HG02678 (cell line): ENCODE measurements around the gene ZNF554.
"Not testable (repeated sequence)": the region's sequence is repeated elsewhere in the genome, so short reads cannot be mapped to it uniquely, and the experiment has no call there.

Experiments used
- ATAC-seq: cut with Tn5 transposase; IDR thresholded peaks from one replicate; pipeline ENCODE4 v1.9.1; 2021; ENCODE audit warnings: mild to moderate bottlenecking, moderate library complexity; ENCODE audit not compliant: unreplicated experiment

The ZNF554 gene

DNA sequence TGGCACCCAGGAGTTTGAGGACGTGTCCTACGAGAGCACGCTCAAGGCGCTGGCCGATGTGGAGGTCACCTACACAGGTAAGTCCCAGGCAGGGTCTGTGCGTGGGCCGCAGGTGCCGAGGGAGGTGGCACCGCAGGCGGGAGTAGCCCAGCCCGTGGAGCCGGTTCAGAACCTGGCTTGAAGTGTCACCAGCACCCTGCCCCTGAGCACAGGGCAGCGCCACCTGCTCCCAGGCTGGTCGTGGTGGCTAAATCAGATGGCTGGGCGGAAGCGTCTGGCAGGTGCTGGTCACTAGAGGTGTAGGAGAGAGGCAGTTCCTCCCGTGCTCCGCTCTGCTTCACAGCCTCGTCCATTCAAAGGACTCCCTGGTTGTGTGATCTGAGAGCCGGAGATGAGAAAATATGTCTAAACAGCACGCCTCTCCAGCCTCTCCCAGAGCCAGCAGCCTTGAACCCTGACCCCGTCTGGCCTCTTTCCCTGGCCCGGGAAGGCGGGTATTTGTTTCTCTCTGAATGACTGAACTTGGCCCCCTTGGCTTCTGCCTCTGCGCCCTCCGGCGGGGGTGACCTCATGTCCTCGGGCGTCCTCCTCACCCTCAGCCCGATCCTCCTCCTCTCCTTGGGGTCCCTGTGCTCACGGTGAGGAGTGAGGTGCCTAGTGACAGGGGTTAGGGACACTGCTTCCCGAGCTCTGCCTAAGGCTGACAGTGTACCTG, 29.0 kb upstream of the ZNF554 start:
- no peak for ATAC-seq

DNA sequence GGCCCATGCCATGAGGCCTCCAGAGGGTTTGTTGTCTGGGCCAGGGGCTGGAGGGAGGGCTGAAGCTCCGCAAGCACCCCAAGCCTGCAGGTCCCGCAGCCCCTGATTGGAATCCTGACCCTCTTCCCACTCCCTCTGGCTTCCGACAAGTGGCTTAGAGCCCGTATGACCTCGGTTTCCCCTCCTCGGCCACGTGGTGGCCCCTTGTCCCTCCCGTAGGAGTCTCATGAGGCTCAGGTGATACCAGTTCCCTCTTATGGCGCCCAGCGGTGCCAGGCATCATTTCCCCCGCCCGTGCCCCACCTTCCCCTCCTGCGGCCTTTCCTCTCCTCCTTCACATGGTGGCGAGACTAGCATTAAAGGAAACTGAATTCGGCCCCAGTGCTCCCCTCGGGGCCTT, 28.2 kb upstream of the ZNF554 start:
- no peak for ATAC-seq

DNA sequence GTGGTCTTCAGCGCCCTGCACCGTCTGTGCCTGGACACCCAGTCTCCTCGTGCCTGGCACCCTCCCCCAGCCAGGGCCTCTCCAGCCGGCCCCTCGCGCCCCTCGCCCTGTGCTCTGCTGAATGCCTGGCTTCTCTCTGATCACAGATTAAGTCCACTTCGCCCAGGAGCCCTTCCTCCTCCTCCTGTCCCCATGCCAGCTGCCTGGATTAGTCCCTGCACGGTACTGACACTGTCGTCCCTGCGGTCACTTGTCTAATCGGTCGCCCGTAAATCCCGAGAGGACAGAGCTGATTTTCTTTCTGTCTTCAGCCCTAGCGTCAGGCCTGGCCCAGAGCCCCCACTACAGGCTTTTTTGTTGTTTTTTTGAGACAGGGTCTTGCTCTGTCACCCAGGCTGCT, 27.8 kb upstream of the ZNF554 start:
- ATAC-seq, result no peak

DNA sequence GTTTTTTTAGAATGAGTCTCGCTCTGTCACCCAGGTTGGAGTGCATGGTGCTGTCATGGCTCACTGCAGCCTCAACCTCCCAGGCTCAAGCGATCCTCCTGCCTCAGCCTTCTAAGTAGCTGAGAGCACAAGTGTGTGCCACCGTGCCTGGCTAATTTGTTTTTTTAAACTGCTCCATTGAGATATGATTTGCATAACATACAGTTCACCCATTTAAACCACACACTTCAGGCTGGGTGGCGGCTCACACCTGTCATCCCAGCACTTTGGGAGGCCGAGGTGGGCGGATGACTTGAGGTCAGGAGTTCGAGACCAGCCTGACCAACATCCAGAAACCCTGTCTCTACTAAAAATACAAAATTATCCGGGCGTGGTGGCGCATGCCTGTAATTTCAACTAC, 27.0 kb upstream of the ZNF554 start:
- ATAC-seq, result not testable (repeated sequence)

DNA sequence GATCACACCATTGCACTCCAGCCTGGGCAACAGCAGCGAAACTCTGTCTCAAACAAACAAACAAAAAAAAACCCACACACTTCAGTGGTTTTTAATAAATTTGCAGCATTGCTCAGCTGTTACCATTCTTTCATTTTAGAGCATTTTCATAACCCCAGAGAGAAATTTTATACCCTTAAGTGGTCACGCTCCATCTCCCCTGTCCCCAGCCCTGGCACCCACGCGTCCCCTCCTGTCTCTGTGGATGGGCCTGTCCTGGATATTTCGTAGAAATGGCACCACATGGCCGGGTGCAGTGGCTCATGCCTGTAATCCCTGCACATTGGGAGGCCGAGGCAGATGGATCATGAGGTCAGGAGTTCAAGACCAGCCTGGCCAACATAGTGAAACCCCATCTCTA, 26.5 kb upstream of the ZNF554 start:
- ATAC-seq, result no peak

DNA sequence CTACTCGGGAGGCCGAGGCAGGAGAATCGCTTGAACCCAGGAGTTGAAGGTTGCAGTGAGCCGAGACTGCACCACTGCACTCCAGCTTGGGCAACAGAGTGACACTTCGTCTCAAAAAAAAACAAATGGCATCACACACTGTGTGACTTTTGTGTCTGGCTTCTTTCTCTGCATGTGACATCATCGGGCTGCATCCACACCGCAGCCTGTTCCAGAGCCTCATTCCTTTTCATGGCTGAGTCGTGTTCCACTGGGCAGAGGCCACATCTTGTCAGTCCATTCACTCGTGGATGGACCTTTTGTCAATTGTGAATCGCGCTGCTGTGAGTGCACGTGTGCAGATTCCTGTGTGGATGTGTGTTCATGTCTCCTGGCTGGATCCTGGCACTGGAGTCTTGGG, 26.1 kb upstream of the ZNF554 start:
- ATAC-seq, result no peak

DNA sequence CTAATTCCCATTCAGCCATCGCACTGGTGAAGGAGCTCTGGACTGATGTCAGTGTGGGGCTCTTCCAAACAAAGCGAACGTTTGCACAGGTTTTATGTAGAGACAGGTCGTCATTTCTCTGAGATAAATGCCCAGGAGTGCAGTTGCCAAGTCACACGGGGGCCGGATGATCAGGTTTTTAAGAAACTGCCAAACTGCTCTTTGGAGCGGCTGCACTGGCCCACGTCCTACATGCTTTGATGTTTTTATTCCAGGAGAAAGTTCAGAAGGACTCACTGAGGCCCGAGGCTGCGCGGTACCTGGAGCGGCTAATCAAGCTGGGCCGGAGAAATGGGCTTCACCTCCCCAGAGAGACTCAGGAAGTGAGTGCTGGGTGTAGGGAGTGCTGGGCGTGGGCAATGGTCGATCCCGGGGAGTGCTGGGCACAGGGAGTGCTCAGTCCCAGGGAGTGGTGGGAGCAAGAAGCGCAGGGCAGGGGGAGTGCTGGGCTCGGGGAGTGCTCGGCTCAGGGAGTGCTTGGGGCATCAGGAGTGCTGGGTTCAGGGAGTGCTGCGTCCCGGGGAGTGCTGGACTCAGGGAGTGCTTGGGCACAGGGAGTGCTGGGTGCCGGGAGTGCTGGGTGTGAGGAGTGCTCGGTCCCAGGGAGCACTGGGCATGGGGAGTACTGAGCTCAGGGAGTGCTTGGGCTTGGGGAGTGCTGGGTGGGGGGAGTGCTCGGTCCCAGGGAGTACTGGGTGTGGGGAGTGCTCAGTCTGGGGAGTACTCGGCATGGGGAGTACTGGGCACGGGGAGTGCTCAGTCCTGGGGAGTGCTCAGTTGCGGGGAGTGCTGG, 23.6 kb upstream of the ZNF554 start:
- no peak for ATAC-seq

DNA sequence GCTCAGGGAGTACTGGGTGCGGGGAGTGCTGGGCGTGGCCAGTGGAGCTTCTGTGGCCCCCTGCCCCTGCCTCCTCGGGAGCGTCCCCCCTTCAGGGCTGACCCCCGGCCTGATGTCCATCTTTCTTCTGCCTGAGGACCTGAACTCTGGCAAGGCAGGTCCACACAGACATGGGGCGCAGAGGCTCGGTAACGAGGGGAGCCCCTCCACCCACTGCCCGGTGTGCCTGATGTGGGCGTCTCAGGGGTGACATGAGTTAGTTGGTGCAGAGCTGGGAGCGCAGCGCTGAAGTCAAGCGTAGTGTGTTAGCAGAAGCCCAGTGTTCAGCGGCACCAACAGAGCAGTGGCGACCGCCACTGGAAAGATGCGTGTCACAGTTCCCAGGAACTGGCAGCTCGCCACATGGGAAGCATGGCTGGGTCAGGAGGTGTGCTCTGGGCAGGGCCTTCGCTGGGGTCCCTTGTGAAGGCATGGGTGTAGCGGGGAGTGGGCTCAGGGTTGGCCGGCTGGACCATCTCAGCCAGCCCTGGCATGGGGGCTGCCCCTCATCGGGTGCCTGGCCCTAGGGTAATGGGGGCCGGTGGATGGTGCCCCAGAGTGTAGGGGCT, 22.9 kb upstream of the ZNF554 start:
- no peak for ATAC-seq

DNA sequence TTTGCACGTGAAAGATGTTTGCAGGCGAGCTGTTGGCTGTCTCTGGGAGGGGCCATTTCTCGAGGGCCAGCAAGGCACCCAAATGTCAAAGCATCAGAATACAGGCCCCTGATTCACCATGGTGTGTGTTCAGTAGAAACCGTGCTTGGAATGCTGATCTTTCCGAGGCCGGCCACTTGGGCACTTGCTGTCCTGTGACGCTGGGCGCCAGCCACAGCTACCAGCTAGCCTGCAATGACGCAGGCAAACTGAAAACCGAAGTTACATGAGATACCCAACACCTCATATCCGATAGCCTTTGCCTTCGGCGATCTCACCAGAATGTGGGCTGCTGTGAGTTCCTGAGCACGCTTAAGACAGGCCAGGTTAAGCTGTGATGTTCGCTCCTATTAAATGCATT, 22.4 kb upstream of the ZNF554 start:
- ATAC-seq, result no peak

DNA sequence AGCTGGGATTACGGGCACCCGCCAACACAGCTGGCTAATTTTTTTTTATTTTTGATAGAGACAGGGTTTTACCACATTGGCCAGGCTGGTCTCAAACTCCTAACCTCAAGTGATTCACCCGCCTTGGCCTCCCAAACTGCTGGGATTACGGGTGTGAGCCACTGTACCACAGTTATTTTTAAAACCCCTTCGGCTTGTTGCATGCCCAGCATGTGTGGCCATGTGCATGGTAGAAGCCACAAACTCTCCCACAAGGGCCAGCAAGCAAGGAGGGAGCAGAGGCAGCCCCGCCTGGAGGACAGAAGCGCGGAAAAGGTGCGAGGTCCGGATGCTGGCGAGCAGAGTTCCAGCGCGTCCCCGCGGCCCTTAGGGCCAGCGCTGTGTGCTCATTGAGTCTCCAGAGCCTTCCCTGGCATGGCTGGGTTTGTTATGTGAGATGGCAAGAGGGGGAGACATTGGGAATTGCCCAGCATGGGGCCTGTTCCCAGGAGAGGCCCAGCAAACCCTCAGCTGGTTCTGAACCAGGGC, 21.4 kb upstream of the ZNF554 start:
- ATAC-seq, result no peak

DNA sequence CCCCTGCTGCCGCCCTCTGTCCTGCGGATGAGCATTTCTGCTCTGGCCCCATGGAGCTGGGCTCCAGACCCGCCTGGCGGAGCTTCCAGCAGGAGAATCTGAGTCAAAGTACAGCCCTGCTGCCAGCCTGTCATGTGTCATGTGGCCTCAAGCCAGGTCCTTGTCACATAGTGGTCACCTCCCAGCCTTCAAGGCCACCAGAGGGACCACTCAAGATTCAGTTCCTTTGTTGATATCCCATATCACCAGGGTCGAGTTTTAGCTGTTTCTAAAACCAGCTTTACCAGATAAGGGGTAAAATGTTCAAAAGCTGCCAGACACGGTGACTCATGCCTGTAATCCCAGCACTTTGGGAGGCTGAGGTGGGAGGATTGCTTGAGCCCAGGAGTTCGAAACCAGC, 20.9 kb upstream of the ZNF554 start:
- ATAC-seq, result no peak

DNA sequence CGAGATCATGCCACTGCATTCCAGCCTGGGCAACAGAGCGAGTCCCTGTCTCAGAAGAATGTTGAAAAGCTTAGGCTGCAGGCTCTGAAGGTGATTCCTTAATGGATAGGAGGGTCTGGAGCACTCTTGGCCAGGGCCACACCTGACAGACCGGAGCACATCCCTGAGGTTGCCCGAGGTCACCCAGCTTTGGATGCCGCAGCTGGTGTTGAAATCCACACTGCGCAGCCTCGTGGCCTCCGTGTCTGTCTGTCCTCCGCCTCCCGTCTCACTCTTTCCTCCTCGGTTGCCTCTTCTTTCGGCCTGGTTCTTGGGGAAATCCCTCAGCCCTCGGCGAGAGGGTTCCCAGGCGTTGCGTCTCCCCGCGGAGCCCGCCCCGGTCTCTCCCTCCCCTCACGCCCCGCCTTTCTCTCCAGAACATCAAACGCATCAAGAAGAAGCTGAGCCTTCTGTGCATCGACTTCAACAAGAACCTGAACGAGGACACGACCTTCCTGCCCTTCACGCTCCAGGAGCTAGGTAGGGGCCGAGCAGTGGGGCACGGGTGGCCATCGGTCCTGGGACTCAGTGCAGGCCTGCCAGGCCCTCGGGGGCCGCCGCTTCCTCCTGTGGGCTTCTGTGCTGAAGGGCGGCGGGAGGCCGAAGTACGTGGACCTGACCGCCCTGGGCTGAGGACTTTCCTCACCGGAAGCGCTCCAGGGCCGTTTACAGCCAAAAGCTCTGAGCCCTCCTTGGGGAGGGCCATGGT, 20.2 kb upstream of the ZNF554 start:
- no peak for ATAC-seq

DNA sequence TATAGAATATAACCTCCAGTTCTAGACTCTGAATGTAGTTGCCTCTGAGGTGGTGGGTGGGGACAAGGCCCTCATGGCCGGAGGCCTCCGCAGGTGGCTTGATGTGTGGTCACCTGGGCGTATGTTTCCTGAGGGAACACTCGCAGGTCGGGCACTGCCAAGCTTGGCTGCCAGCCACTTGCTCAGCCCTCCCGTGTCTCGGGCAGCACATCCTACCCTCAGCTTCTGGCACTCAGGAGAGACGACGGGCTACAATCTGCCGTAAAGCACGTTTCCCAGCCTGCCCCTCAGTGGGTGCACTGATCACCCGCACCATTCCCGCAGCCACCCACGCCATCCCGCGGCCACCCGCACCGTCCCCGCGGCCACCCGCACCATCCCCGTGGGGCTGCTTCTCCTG, 19.2 kb upstream of the ZNF554 start:
- ATAC-seq, result no peak

DNA sequence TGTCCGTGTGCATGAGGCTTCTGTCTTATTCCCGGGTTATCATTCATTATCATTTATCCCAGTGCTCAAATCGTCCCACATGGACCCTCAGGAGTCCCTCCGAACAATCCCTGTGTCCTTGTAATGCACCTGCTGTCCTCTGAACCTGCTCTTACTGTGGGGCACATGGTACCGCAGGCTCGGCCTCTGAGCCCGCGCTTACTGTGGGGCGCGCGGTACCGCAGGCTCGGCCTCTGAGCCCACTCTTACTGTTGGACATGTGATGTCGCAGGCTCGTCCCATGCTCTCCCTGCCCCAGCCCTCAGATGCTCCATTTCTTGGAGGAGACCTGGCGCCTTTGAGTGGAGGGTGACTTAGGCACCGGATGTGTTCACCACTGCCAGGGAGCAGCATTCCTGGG, 16.8 kb upstream of the ZNF554 start:
- no peak for ATAC-seq

DNA sequence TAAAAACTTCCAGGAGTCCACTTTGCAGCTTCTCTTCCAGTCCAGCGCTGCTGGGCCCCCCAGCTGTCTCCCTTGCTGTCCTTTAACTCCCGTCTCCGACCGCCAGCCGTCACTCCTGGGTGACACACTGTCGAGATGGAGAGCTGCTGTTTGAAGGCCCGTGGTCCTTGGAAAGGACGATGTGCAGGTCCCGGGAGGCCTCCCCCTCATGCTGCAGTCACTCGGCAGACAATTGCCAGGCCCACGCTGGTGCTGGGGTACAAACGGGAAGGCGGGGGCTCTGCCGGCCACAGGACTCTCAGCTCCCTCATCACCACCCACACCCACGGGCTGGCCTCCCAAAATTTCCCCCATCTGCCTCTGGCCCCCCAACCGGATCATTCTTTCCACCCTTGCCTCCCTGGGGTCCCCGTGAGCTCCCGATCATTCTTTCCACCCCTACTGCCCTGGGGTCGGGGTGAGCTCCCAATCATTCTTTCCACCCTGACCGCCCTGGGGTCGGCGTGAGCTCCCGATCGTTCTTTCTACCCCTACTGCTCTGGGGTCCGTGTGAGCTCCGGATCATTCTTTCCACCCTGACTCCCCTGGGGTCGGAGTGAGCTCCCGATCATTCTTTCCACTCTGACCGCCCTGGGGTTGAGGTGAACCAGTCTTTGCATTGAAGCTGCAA, 16.0 kb upstream of the ZNF554 start:
- no peak for ATAC-seq

DNA sequence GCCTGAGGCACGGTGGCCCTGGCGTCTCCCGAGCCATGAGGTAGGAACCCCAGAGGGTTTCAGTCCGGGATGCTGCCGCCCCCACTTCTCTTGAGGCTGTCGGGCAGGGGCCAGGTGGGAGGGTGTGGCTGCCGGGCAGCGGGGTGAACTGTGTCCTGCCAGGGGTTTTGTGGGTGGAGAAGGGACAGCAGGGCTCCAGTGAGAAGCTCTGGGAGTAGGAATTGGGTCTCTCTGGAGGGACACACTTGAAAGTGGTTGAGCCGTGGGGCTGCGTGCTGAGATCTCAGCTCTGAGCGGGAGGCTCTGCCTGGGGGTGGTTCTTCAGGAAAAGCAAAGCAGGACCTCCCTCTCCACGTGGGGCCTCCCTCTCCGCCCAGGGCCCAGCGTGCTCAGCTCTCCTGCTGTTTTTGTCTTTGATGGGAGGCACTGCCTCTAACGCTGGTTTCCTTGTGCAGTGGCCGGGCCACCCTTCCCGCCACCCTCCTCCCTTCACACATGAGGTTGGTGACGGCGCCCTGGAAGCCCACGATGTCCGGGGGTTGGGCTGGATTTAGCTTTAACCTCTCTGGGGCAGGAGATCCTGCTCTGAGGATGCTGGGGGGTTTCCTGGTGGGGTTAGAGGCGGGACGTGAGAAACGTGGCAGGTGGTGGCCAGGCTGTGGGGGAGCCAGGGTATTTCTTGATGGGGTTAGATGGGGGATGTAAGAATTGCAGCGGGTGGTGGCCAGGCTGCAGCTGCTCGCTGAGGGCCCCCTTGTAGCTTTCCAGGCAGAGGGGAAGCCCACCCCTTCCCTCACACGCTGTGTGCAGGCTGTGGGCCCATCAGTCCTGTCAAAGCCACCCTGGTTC, 15.3 kb upstream of the ZNF554 start:
- no peak for ATAC-seq

DNA sequence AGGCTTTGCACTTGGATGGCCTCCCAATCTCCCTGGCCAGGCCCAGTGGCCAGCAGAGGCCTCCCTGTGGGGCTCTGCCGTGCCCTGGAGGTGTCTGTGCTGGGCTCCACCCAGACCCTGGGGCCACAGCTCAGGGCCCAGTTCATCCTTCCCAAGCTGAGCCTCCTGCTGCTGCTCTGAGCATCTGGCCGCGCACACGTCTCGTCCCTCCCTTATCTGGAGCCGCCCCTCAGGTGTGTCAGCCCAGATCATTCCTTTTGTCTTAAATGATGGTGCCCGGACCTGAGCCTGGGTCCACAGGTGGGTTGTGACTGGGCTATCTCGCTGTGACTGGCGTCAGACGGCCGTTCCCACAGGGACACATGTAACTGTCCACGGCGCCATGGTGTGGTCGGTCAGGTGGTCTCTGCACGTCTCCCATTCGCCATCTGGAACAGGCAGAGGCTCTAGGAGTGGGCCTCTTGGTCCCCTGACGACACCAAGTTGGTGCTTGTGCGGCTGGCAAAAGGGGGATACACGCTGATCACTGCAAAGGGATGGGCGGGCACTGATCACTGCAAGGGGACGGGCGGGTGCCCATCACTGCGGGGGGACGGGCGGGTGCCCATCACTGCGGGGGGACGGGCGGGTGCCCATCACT, 14.3 kb upstream of the ZNF554 start:
- ATAC-seq, result no peak

DNA sequence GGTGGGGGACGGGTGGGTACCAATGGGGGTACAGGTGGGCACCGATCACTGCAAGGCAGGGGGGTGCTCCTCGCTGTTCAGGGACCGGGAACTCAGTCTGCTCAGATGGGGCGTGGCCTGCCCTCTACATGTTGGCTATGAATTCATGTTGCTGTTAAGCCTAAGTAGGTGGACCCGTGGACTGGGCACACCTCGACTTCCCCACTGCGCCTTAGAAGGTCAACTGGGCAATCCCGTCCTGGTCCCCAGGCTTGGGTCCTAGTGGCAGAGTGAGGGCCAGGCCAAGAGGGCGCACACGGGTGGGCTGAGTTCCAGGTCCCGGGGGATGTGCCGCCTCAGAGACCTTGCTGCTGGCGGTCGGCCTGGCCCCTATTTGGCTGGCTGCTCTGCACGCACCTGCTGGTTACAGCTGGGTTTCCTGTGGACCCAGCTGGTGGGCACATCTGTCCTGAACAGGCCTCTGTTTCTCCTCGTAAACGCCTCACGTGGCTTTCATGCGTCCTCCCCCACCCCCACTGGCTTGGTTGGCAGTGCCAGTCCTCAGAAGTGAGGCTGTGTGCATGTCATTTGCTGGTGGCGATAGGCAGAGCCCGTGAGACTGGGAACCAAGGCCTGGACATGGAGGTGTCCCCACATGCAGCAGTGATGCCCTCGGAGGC, 13.5 kb upstream of the ZNF554 start:
- ATAC-seq, result no peak
